Activated T-helper 1 cell treated with anti-CD3 and anti-CD28 coated beads, Interleukin-12 subunit alpha, Interleukin-12 subunit beta, Interleukin-2, Interleukin-4 antibody, amounts not matched to agents 30 ng/mL and 10 ng/mL and 1 ng/mL, durations not matched to agents 14 hours and 24 hours and 36 hours (primary cell): ENCODE data around the gene CDH23. TPM values are rescaled to one million over a fixed set of nuclear protein-coding genes. Genes with fewer than 3 reads are reported as not detected.
A peak's percentile ranks its signal among the peaks of the same experiment; 100 is the strongest.

Source experiments
- DNase-seq: peaks from one replicate; pipeline ENCODE4 v3.0.0; 2021; ENCODE audit warnings: low spot score
- H3K27ac Mint-ChIP-seq: one replicate; pipeline ENCODE4 v1.8.0; 2021; ENCODE audit warnings: mild to moderate bottlenecking, mixed read lengths
- H3K27me3 Mint-ChIP-seq: one replicate; pipeline ENCODE4 v1.8.0; 2022; ENCODE audit warnings: mild to moderate bottlenecking, moderate library complexity, mixed read lengths; ENCODE audit not compliant: insufficient read depth
- H3K36me3 Mint-ChIP-seq: one replicate; pipeline ENCODE4 v1.8.0; 2021; ENCODE audit warnings: low read depth, mixed read lengths
- H3K4me1 Mint-ChIP-seq: one replicate; pipeline ENCODE4 v1.8.0; 2021; ENCODE audit warnings: low read depth, mixed read lengths
- H3K4me3 Mint-ChIP-seq: one replicate; pipeline ENCODE4 v1.8.0; 2021; ENCODE audit warnings: mild to moderate bottlenecking, moderate library complexity, mixed read lengths
- H3K9me3 Mint-ChIP-seq: one replicate; pipeline ENCODE4 v1.8.0; 2021; ENCODE audit warnings: mixed read lengths
- intact Hi-C: fragments of 100-400 bp; cut with micrococcal nuclease; formaldehyde crosslinking; loops from one replicate; pipeline ENCODE4 v1.15.1; 2024
- total RNA-seq: library from RNA; stranded (reverse); gene quantifications from 2 replicates; pipeline ENCODE4 v1.2.3, GENCODE V29; 2022

Gene CDH23
- total RNA-seq, 1 donor from 2014 or later = 0.57 TPM

GRCh38 chr10:71717551-71717951 is 320.8 kb downstream of the CDH23 start:
- no peaks in the 10 kb centered on the region for H3K36me3 Mint-ChIP-seq
- H3K4me3 Mint-ChIP-seq = no peak overlapping the region
- H3K4me1 Mint-ChIP-seq = peaks cover 43% of the 10 kb centered on the region
- DNase-seq = no peak
- no peaks in the 10 kb centered on the region for H3K27me3 Mint-ChIP-seq
- intact Hi-C loops = no loop called here
- no peaks in the 10 kb centered on the region for H3K9me3 Mint-ChIP-seq
- no peak overlapping the region for H3K27ac Mint-ChIP-seq

- H3K27me3 Mint-ChIP-seq = no peaks in the 10 kb centered on the region
- DNase-seq = no peak
- H3K4me1 Mint-ChIP-seq = peaks cover 41% of the 10 kb centered on the region
- intact Hi-C loops = no loop called here
- H3K9me3 Mint-ChIP-seq = no peaks in the 10 kb centered on the region
- no peak overlapping the region for H3K27ac Mint-ChIP-seq
- no peaks in the 10 kb centered on the region for H3K36me3 Mint-ChIP-seq
- H3K4me3 Mint-ChIP-seq = no peak overlapping the region
Observed at GRCh38 chr10:71718165-71718698, 321.5 kb downstream of the CDH23 start.

- H3K9me3 Mint-ChIP-seq = no peaks in the 10 kb centered on the region
- H3K27me3 Mint-ChIP-seq = no peaks in the 10 kb centered on the region
- peaks cover 33% of the 10 kb centered on the region for H3K4me1 Mint-ChIP-seq
- no peak overlapping the region for H3K4me3 Mint-ChIP-seq
- no peak for DNase-seq
- H3K36me3 Mint-ChIP-seq = no peaks in the 10 kb centered on the region
- no peak overlapping the region for H3K27ac Mint-ChIP-seq
- intact Hi-C loops = no loop called here
Observed at GRCh38 chr10:71719042-71719441, 322.3 kb downstream of the CDH23 start.

- intact Hi-C loops = loop anchor here (10.0 kb wide), 1 partner anchor 365 kb away; the partner anchor contains the start of gene SPOCK2
- Mint-ChIP-seq H3K27ac (no peak within 1 kb of the TSS), H3K4me3 (no peak within 1 kb of the TSS), H3K27me3 (no peaks in the 10 kb centered on the region), H3K4me1 (peaks cover 31% of the 10 kb centered on the region), H3K36me3 (no peaks in the 10 kb centered on the region), H3K9me3 (no peaks in the 10 kb centered on the region)
- no peak for DNase-seq
Observed at GRCh38 chr10:71719464-71720201, 322.9 kb downstream of the CDH23 start, which contains the start of gene C10orf105. C10orf105 (minus strand) TSS chr10:71719778; CDS start chr10:71716337, 3,441 bp downstream.

- Mint-ChIP-seq H3K27ac (no peak overlapping the region), H3K9me3 (no peaks in the 10 kb centered on the region), H3K27me3 (no peaks in the 10 kb centered on the region), H3K4me1 (peaks cover 30% of the 10 kb centered on the region), H3K36me3 (no peaks in the 10 kb centered on the region), H3K4me3 (no peak overlapping the region)
- no peak for DNase-seq
- intact Hi-C loops = loop anchor here (10.0 kb wide), 1 partner anchor 365 kb away; the partner anchor contains the start of gene SPOCK2
Observed at GRCh38 chr10:71720288-71720687, 323.6 kb downstream of the CDH23 start.

GRCh38 chr10:71721313-71721712 is 324.6 kb downstream of the CDH23 start:
- intact Hi-C loops = loop anchor here (10.0 kb wide), 1 partner anchor 363 kb away; the partner anchor contains the start of gene SPOCK2
- Mint-ChIP-seq H3K4me3 (no peak overlapping the region), H3K27ac (no peak overlapping the region), H3K27me3 (no peaks in the 10 kb centered on the region), H3K4me1 (peaks cover 35% of the 10 kb centered on the region), H3K9me3 (no peaks in the 10 kb centered on the region), H3K36me3 (no peaks in the 10 kb centered on the region)
- no peak for DNase-seq

- H3K27ac Mint-ChIP-seq = peak overlapping the region; percentile 80
- peaks cover 45% of the 10 kb centered on the region for H3K4me1 Mint-ChIP-seq
- no peaks in the 10 kb centered on the region for H3K27me3 Mint-ChIP-seq
- H3K4me3 Mint-ChIP-seq = no peak overlapping the region
- intact Hi-C loops = loop anchor here (10.0 kb wide), 1 partner anchor 362 kb away; the partner anchor contains the start of gene SPOCK2
- DNase-seq = no peak
- H3K36me3 Mint-ChIP-seq = no peaks in the 10 kb centered on the region
- H3K9me3 Mint-ChIP-seq = no peaks in the 10 kb centered on the region
Observed at GRCh38 chr10:71722849-71723248, 326.1 kb downstream of the CDH23 start.

GRCh38 chr10:71723311-71723710 is 326.6 kb downstream of the CDH23 start:
- Mint-ChIP-seq H3K9me3 (no peaks in the 10 kb centered on the region), H3K36me3 (no peaks in the 10 kb centered on the region), H3K27me3 (no peaks in the 10 kb centered on the region), H3K4me3 (no peak overlapping the region), H3K27ac (peak overlapping the region; percentile 7), H3K4me1 (peaks cover 49% of the 10 kb centered on the region)
- DNase-seq = no peak
- intact Hi-C loops = loop anchor here (10.0 kb wide), 1 partner anchor 361 kb away; the partner anchor contains the start of gene SPOCK2

- Mint-ChIP-seq H3K27me3 (no peaks in the 10 kb centered on the region), H3K9me3 (no peaks in the 10 kb centered on the region), H3K36me3 (no peaks in the 10 kb centered on the region), H3K4me3 (no peak overlapping the region), H3K27ac (peak overlapping the region; percentile 82), H3K4me1 (peaks cover 59% of the 10 kb centered on the region)
- intact Hi-C loops = loop anchor here (10.0 kb wide), 1 partner anchor 360 kb away; the partner anchor contains the start of gene SPOCK2
- no peak for DNase-seq
Observed at GRCh38 chr10:71724539-71724938, 327.8 kb downstream of the CDH23 start.

GRCh38 chr10:71725249-71725648 is 328.5 kb downstream of the CDH23 start:
- H3K27ac Mint-ChIP-seq = peak overlapping the region; percentile 99
- no peaks in the 10 kb centered on the region for H3K9me3 Mint-ChIP-seq
- H3K27me3 Mint-ChIP-seq = no peaks in the 10 kb centered on the region
- intact Hi-C loops = loop anchor here (10.0 kb wide), 1 partner anchor 360 kb away; the partner anchor contains the start of gene SPOCK2
- no peak for DNase-seq
- H3K36me3 Mint-ChIP-seq = no peaks in the 10 kb centered on the region
- H3K4me1 Mint-ChIP-seq = peaks cover 59% of the 10 kb centered on the region
- H3K4me3 Mint-ChIP-seq = no peak overlapping the region

GRCh38 chr10:71725998-71726579 is 329.4 kb downstream of the CDH23 start:
- intact Hi-C loops = loop anchor here (1.0 to 10.0 kb wide), 11 partner anchors 11 to 359 kb away; partner anchors contain the start of genes PSAP, SPOCK2 and VSIR
- Mint-ChIP-seq H3K27ac (peak overlapping the region; percentile 99), H3K9me3 (no peaks in the 10 kb centered on the region), H3K4me3 (peak overlapping the region; percentile 59), H3K4me1 (peaks cover 59% of the 10 kb centered on the region), H3K27me3 (no peaks in the 10 kb centered on the region), H3K36me3 (no peaks in the 10 kb centered on the region)
- DNase-seq = peak; percentile 38

GRCh38 chr10:71726580-71727104 is 329.9 kb downstream of the CDH23 start:
- Mint-ChIP-seq H3K27ac (peak overlapping the region; percentile 99), H3K4me1 (peaks cover 60% of the 10 kb centered on the region), H3K4me3 (peak overlapping the region; percentile 59), H3K27me3 (no peaks in the 10 kb centered on the region), H3K9me3 (no peaks in the 10 kb centered on the region), H3K36me3 (no peaks in the 10 kb centered on the region)
- intact Hi-C loops = loop anchor here (1.0 to 10.0 kb wide), 11 partner anchors 11 to 358 kb away; partner anchors contain the start of genes PSAP, SPOCK2 and VSIR
- peak; percentile 18 for DNase-seq
